Measurements from ENCODE around the gene NPAS3. TPM values are rescaled to one million over a fixed set of nuclear protein-coding genes. Genes with fewer than 3 reads are reported as not detected.

Gene NPAS3
- total RNA-seq, 4 donors from 2014 or later, result 0.19 to 2.1 (median 1.7) TPM; not detected in 1

DNA sequence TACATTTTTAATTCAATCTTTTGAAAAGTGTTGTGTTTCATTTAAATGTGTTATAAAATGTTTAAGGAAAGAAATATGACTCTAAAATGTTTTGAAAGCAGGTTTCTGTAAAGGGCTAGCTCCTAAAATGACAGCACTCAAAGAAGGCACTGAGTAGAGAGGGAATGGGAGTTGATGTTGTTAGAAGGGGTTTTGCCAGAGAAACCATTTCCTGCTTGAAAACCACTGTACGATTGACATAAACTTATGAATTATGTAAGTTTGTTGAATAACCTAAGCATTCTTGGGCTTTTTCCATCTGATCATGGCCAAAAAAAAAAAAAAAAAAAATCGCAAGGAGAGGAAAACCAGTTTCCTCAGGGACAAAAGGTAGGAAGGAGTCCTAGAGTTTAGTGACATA is 778.2 kb downstream of the NPAS3 start:
- no peak overlapping the region for H3K4me3 ChIP-seq
- TF ChIP-seq, protein P1, sequence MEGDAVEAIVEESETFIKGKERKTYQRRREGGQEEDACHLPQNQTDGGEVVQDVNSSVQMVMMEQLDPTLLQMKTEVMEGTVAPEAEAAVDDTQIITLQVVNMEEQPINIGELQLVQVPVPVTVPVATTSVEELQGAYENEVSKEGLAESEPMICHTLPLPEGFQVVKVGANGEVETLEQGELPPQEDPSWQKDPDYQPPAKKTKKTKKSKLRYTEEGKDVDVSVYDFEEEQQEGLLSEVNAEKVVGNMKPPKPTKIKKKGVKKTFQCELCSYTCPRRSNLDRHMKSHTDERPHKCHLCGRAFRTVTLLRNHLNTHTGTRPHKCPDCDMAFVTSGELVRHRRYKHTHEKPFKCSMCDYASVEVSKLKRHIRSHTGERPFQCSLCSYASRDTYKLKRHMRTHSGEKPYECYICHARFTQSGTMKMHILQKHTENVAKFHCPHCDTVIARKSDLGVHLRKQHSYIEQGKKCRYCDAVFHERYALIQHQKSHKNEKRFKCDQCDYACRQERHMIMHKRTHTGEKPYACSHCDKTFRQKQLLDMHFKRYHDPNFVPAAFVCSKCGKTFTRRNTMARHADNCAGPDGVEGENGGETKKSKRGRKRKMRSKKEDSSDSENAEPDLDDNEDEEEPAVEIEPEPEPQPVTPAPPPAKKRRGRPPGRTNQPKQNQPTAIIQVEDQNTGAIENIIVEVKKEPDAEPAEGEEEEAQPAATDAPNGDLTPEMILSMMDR (IDR thresholded peaks at IDR 0.05), result no peak
- no peak for TF ChIP-seq POLR2A (IDR thresholded peaks at IDR 0.05)
- no peaks in the 10 kb centered on the region for H3K9me3 ChIP-seq
- DNase-seq, result no peak
- H3K27ac ChIP-seq, result no peak overlapping the region
- H3K4me1 ChIP-seq, result no peaks in the 10 kb centered on the region
- H3K27me3 ChIP-seq, result no peaks in the 10 kb centered on the region
- H3K36me3 ChIP-seq, result no peaks in the 10 kb centered on the region

DNA sequence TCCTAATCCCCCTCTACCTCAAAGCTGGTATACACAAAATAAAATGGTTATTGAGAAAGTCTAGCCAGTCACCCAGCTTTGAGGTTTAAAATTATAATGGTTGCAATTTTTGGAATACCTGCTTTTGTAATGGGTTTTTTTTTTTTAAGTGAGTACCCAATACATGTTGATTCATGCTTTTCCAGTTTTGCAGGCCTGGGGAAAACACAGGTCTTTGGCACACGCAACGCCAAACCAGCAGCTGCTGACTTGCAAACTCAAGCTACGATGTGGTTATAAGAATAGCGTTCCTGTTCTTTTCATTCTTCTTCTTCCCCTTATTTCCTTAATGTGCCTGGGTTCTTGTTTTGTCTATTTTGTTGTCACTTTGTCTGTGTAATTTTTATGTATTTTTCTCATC is 779.2 kb downstream of the NPAS3 start:
- Histone ChIP-seq H3K4me1 (no peaks in the 10 kb centered on the region), H3K4me3 (no peak overlapping the region), H3K27me3 (no peaks in the 10 kb centered on the region), H3K27ac (no peak overlapping the region), H3K9me3 (no peaks in the 10 kb centered on the region), H3K36me3 (no peaks in the 10 kb centered on the region)
- no peak for TF ChIP-seq POLR2A (IDR thresholded peaks at IDR 0.05)
- TF ChIP-seq, protein P1 (IDR thresholded peaks at IDR 0.05), result no peak
- no peak for DNase-seq

DNA sequence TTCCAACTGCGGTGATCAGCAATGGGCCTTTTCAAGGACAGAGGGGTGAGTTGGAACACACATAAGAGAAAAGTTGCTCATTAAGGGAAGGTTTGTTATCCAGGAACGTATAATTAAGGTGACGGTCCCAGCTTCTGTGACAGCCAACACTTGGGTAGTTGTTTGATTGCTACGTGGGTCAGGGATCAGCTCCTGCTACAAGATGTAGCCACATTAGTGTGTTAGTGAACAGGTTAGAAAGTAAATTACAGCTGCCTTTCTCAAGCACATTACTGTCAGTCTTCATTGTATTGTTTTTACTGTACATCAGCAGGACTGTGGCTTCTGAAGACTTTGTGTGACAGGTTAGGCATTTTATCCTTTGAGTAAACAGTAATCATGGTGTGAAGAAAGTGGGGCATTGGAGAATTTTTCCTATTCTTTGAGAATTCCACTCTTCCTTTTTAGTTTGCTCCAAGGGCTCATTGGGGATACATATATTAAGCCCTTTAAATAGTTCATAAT is 781.7 kb downstream of the NPAS3 start:
- TF ChIP-seq, protein P1 (IDR thresholded peaks at IDR 0.05), result no peak
- no peak for TF ChIP-seq POLR2A (IDR thresholded peaks at IDR 0.05)

DNA sequence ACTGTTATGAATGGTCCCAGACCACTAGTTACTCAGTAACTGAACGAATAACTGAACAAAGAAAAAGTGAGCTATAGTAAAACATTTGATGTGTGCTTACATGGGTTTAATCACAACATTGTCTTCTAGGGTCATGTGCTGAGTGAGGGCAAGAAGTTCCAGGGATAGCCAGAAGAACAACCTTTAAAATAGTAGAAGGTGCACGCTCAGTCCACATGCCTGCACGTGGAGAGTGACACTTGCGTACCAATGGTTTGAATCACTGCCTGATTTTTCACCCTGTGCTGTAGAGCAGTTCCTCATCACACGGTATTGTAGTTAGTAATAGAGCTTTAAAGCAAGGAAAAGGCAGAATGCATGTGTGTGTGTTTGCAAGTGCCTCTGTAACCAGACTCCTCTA is 788.0 kb downstream of the NPAS3 start:
- no peak overlapping the region for H3K4me3 ChIP-seq
- H3K36me3 ChIP-seq, result no peaks in the 10 kb centered on the region
- no peaks in the 10 kb centered on the region for H3K27me3 ChIP-seq
- no peak for TF ChIP-seq POLR2A (IDR thresholded peaks at IDR 0.05)
- TF ChIP-seq, protein P1 (IDR thresholded peaks at IDR 0.05), result no peak
- no peak for DNase-seq
- H3K9me3 ChIP-seq, result no peaks in the 10 kb centered on the region
- no peak overlapping the region for H3K27ac ChIP-seq
- no peaks in the 10 kb centered on the region for H3K4me1 ChIP-seq

More for the DNA sequence above, 781.7 kb downstream of the NPAS3 start:
- DNase-seq, result no peak
- Histone ChIP-seq H3K4me3 (no peak overlapping the region), H3K27ac (no peak overlapping the region), H3K4me1 (no peaks in the 10 kb centered on the region), H3K36me3 (no peaks in the 10 kb centered on the region), H3K27me3 (no peaks in the 10 kb centered on the region), H3K9me3 (no peaks in the 10 kb centered on the region)

DNA sequence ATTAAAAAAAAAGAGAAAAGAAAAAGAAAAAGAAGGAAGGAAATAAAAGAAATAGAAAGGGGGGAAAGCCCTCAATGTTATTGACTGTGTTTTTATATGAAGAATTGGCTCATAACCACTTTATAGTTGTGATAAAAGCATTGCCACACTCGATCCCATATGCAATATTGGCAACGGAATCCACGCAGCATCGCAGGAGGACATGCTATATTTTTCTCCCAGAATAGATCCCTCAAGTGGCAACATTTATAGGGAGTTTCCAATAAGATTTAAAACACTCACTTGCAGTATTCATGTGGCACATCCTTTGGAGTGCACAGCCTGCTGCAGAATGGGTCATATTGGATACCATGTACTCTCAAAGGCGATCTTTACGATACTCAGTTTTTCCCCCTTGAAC is 788.9 kb downstream of the NPAS3 start:
- Histone ChIP-seq H3K9me3 (no peaks in the 10 kb centered on the region), H3K27ac (no peak overlapping the region), H3K4me1 (no peaks in the 10 kb centered on the region), H3K27me3 (no peaks in the 10 kb centered on the region), H3K4me3 (no peak overlapping the region), H3K36me3 (no peaks in the 10 kb centered on the region)
- TF ChIP-seq POLR2A (IDR thresholded peaks at IDR 0.05), result no peak
- TF ChIP-seq, protein P1 (IDR thresholded peaks at IDR 0.05), result no peak
- DNase-seq, result no peak

DNA sequence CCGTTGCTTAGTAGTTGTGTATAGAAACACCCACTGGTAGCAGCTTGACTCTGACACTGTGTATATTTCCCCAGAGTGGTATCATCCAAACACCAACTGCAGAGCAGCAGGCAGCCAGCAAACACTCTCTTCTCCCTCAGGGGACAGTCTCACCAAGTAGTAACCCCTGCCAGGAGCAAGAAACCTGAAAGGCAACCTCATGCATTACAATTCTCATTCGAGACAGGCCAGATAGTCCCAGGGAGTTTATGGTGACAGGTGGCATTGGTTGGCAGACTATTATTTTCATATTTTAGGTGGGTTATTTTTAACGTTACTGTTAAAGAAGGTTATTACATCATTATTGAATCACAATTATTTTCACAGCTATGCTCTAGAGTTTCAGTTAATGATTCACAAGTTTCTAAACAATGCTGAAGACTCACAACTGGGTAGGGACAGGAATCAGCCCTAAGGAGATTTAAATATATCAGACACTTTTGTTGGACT is 789.4 kb downstream of the NPAS3 start:
- Histone ChIP-seq H3K27ac (no peak overlapping the region), H3K27me3 (no peaks in the 10 kb centered on the region), H3K9me3 (no peaks in the 10 kb centered on the region), H3K4me1 (no peaks in the 10 kb centered on the region), H3K4me3 (no peak overlapping the region), H3K36me3 (no peaks in the 10 kb centered on the region)
- no peak for DNase-seq
- TF ChIP-seq, protein P1 (IDR thresholded peaks at IDR 0.05), result no peak
- TF ChIP-seq POLR2A (IDR thresholded peaks at IDR 0.05), result no peak
